ENCODE results near the gene MOB4.
"Not testable (repeated sequence)": the region's sequence is repeated elsewhere in the genome, so short reads cannot be mapped to it uniquely, and the experiment has no call there.

- TF ChIP-seq, protein P1, sequence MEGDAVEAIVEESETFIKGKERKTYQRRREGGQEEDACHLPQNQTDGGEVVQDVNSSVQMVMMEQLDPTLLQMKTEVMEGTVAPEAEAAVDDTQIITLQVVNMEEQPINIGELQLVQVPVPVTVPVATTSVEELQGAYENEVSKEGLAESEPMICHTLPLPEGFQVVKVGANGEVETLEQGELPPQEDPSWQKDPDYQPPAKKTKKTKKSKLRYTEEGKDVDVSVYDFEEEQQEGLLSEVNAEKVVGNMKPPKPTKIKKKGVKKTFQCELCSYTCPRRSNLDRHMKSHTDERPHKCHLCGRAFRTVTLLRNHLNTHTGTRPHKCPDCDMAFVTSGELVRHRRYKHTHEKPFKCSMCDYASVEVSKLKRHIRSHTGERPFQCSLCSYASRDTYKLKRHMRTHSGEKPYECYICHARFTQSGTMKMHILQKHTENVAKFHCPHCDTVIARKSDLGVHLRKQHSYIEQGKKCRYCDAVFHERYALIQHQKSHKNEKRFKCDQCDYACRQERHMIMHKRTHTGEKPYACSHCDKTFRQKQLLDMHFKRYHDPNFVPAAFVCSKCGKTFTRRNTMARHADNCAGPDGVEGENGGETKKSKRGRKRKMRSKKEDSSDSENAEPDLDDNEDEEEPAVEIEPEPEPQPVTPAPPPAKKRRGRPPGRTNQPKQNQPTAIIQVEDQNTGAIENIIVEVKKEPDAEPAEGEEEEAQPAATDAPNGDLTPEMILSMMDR (IDR thresholded peaks at IDR 0.05; ENCODE audit: poor library complexity, severe bottlenecking) = not testable (repeated sequence)
- not testable (repeated sequence) for TF ChIP-seq EZH2 (IDR thresholded peaks at IDR 0.05; ENCODE audit: borderline replicate concordance, insufficient read depth, low read length, poor library complexity, severe bottlenecking); TAF1 (IDR thresholded peaks at IDR 0.05; ENCODE audit: low read depth)
Measured at GRCh38 chr2:197580166-197580565, 64.3 kb downstream of the MOB4 start.
